ENCODE measurements around the gene ATP2B2. TPM values are rescaled to one million over a fixed set of nuclear protein-coding genes. Genes with fewer than 3 reads are reported as not detected.

Gene ATP2B2
- total RNA-seq, 4 donors from 2014 or later, result not detected

- intact Hi-C loops (cut with DNase I; ENCODE audit: low total_unique reads) (no loop called here), in situ Hi-C loops (cut with MboI; ENCODE audit: low pct_ligation_motif_present in 1 of 4, low pct_unique_long_range_greater_than_20kb in 1 of 4, low sequenced_read_pairs in 3 of 4) (no loop called here)
- Histone ChIP-seq H3K4me3 (no peak overlapping the region), H3K27ac (no peak overlapping the region), H3K4me1 (peaks cover 0 to 28% (median 12%) of the 10 kb centered on the region in 4 donors), H3K36me3 (peaks cover 0 to 67% (median 25%) of the 10 kb centered on the region in 4 donors), H3K9me3 (no peaks in the 10 kb centered on the region), H3K27me3 (no peaks in the 10 kb centered on the region)
- no peak for DNase-seq
- 90% methylated on average over 12 of the region's 14 CpGs; no CpG with 5 or more reads in 1 of the 2 donors for WGBS, 2 donors (ENCODE audit: low coverage in 1 of 2)
- no peak for TF ChIP-seq POLR2AphosphoS5 (IDR thresholded peaks at IDR 0.05)
- no peak for TF ChIP-seq CTCF (IDR thresholded peaks at IDR 0.05)
These were observed 190.3 kb downstream of the ATP2B2 start for GRCh38 chr3:10315101-10315500.

- DNase-seq, result no peak
- 81 to 90% methylated on average over 3 of the region's 3 CpGs for whole genome bisulfite sequencing, 2 donors (ENCODE audit: low coverage in 1 of 2)
- Histone ChIP-seq H3K4me3 (no peak overlapping the region), H3K27ac (no peak overlapping the region), H3K4me1 (peaks cover 0 to 7% (median 2%) of the 10 kb centered on the region in 4 donors), H3K27me3 (no peaks in the 10 kb centered on the region), H3K36me3 (peaks cover 0 to 71% (median 28%) of the 10 kb centered on the region in 4 donors), H3K9me3 (no peaks in the 10 kb centered on the region)
- in situ Hi-C loops (cut with MboI; ENCODE audit: low pct_ligation_motif_present in 1 of 4, low pct_unique_long_range_greater_than_20kb in 1 of 4, low sequenced_read_pairs in 3 of 4) (no loop called here), intact Hi-C loops (cut with DNase I; ENCODE audit: low total_unique reads) (no loop called here)
- TF ChIP-seq POLR2AphosphoS5 (IDR thresholded peaks at IDR 0.05) (no peak), POLR2A (IDR thresholded peaks at IDR 0.05) (no peak), CTCF (IDR thresholded peaks at IDR 0.05) (no peak), EP300 (IDR thresholded peaks at IDR 0.05; ENCODE audit: low read depth) (no peak)
These were observed 192.5 kb downstream of the ATP2B2 start for GRCh38 chr3:10312861-10313260.

GRCh38 chr3:10312391-10312790, 193.0 kb downstream of the ATP2B2 start:
- no peak for TF ChIP-seq EP300 (IDR thresholded peaks at IDR 0.05; ENCODE audit: low read depth)
- TF ChIP-seq POLR2AphosphoS5 (IDR thresholded peaks at IDR 0.05), result no peak
- WGBS, 2 donors (ENCODE audit: low coverage in 1 of 2), result 90% methylated on average over 10 of the region's 10 CpGs; no CpG with 5 or more reads in 1 of the 2 donors
- no peak for DNase-seq
- Histone ChIP-seq H3K36me3 (peaks cover 0 to 71% (median 27%) of the 10 kb centered on the region in 4 donors), H3K9me3 (no peaks in the 10 kb centered on the region), H3K27me3 (no peaks in the 10 kb centered on the region), H3K4me3 (no peak overlapping the region), H3K27ac (no peak overlapping the region), H3K4me1 (peaks cover 0 to 4% (median 1%) of the 10 kb centered on the region in 4 donors)
- intact Hi-C loops (cut with DNase I; ENCODE audit: low total_unique reads) (no loop called here), in situ Hi-C loops (cut with MboI; ENCODE audit: low pct_ligation_motif_present in 1 of 4, low pct_unique_long_range_greater_than_20kb in 1 of 4, low sequenced_read_pairs in 3 of 4) (no loop called here)

- no peak for DNase-seq
- Histone ChIP-seq H3K9me3 (no peaks in the 10 kb centered on the region), H3K36me3 (peaks cover 0 to 74% (median 26%) of the 10 kb centered on the region in 4 donors), H3K4me3 (no peak overlapping the region), H3K27ac (no peak overlapping the region), H3K4me1 (peaks cover 0 to 4% (median 0%) of the 10 kb centered on the region in 4 donors), H3K27me3 (no peaks in the 10 kb centered on the region)
- in situ Hi-C loops (cut with MboI; ENCODE audit: low pct_ligation_motif_present in 1 of 4, low pct_unique_long_range_greater_than_20kb in 1 of 4, low sequenced_read_pairs in 3 of 4) (no loop called here), intact Hi-C loops (cut with DNase I; ENCODE audit: low total_unique reads) (no loop called here)
- WGBS, 2 donors (ENCODE audit: low coverage in 1 of 2), result 87 to 91% methylated on average over 6 to 13 of the region's 13 CpGs
- no peak for TF ChIP-seq CTCF (IDR thresholded peaks at IDR 0.05)
- TF ChIP-seq POLR2A (IDR thresholded peaks at IDR 0.05), result no peak
- TF ChIP-seq EP300 (IDR thresholded peaks at IDR 0.05; ENCODE audit: low read depth), result no peak
- no peak for TF ChIP-seq POLR2AphosphoS5 (IDR thresholded peaks at IDR 0.05)
These were observed 193.7 kb downstream of the ATP2B2 start for GRCh38 chr3:10311710-10312109.

- Histone ChIP-seq H3K4me1 (peaks cover 0 to 4% (median 0%) of the 10 kb centered on the region in 4 donors), H3K27ac (no peak overlapping the region), H3K27me3 (no peaks in the 10 kb centered on the region), H3K9me3 (no peaks in the 10 kb centered on the region), H3K4me3 (no peak overlapping the region), H3K36me3 (peaks cover 0 to 68% (median 24%) of the 10 kb centered on the region in 4 donors)
- TF ChIP-seq CTCF (IDR thresholded peaks at IDR 0.05), result no peak
- no peak for TF ChIP-seq POLR2AphosphoS5 (IDR thresholded peaks at IDR 0.05)
- no peak for TF ChIP-seq POLR2A (IDR thresholded peaks at IDR 0.05)
- TF ChIP-seq EP300 (IDR thresholded peaks at IDR 0.05; ENCODE audit: low read depth), result no peak
- intact Hi-C loops (cut with DNase I; ENCODE audit: low total_unique reads) (no loop called here), in situ Hi-C loops (cut with MboI; ENCODE audit: low pct_ligation_motif_present in 1 of 4, low pct_unique_long_range_greater_than_20kb in 1 of 4, low sequenced_read_pairs in 3 of 4) (no loop called here)
- no peak for DNase-seq
- WGBS, 2 donors (ENCODE audit: low coverage in 1 of 2), result 92 to 100% methylated on average over 2 of the region's 2 CpGs
These were observed 194.8 kb downstream of the ATP2B2 start for GRCh38 chr3:10310578-10310977.

Data from transverse colon (tissue), 4 donors.